T-helper 2 cell treated with Interferon-gamma antibody and Interleukin-4, amounts not matched to agents 5 μg/mL and 100 μg/mL, for 36 hours (primary cell): ENCODE measurements around the gene POLR1F.
"Not testable (repeated sequence)": the region's sequence is repeated elsewhere in the genome, so short reads cannot be mapped to it uniquely, and the experiment has no call there.

Experiments
- DNase-seq: peaks from one replicate; pipeline ENCODE4 v3.0.0; 2021; ENCODE audit warnings: low spot score
- H3K27ac Mint-ChIP-seq: one replicate; pipeline ENCODE4 v1.8.0; 2021; ENCODE audit warnings: mild to moderate bottlenecking, mixed read lengths
- H3K27me3 Mint-ChIP-seq: one replicate; pipeline ENCODE4 v1.8.0; 2021; ENCODE audit warnings: low read depth, mixed read lengths
- H3K36me3 Mint-ChIP-seq: one replicate; pipeline ENCODE4 v1.8.0; 2021; ENCODE audit warnings: low read depth, mixed read lengths
- H3K4me1 Mint-ChIP-seq: one replicate; pipeline ENCODE4 v1.8.0; 2021; ENCODE audit warnings: low read depth, mixed read lengths
- H3K4me3 Mint-ChIP-seq: one replicate; pipeline ENCODE4 v1.8.0; 2022; ENCODE audit warnings: mild to moderate bottlenecking, moderate library complexity, mixed read lengths
- H3K9me3 Mint-ChIP-seq: one replicate; pipeline ENCODE4 v1.8.0; 2021; ENCODE audit warnings: mixed read lengths

The POLR1F gene

GRCh38 chr7:19700936-19701335, 7.9 kb downstream of the POLR1F start:
- Mint-ChIP-seq H3K9me3 (no peaks in the 10 kb centered on the region), H3K27me3 (no peaks in the 10 kb centered on the region), H3K27ac (no peak overlapping the region), H3K36me3 (peaks cover 29% of the 10 kb centered on the region), H3K4me3 (no peak overlapping the region), H3K4me1 (peaks cover 2% of the 10 kb centered on the region)
- DNase-seq: no peak

GRCh38 chr7:19698331-19698730, 10.5 kb downstream of the POLR1F start:
- Mint-ChIP-seq H3K36me3 (peaks cover 31% of the 10 kb centered on the region), H3K9me3 (no peaks in the 10 kb centered on the region), H3K4me1 (no peaks in the 10 kb centered on the region), H3K27ac (peak overlapping the region; percentile 9), H3K27me3 (no peaks in the 10 kb centered on the region), H3K4me3 (no peak overlapping the region)
- no peak for DNase-seq

- no peaks in the 10 kb centered on the region for H3K9me3 Mint-ChIP-seq
- DNase-seq: no peak
- no peak overlapping the region for H3K27ac Mint-ChIP-seq
- H3K4me3 Mint-ChIP-seq: no peak overlapping the region
- H3K27me3 Mint-ChIP-seq: no peaks in the 10 kb centered on the region
- H3K36me3 Mint-ChIP-seq: peaks cover 26% of the 10 kb centered on the region
- no peaks in the 10 kb centered on the region for H3K4me1 Mint-ChIP-seq
Measured at GRCh38 chr7:19696926-19697325, 11.9 kb downstream of the POLR1F start.

GRCh38 chr7:19692111-19692828, 16.6 kb downstream of the POLR1F start:
- Mint-ChIP-seq H3K27ac (no peak overlapping the region), H3K36me3 (peaks cover 5% of the 10 kb centered on the region), H3K4me1 (no peaks in the 10 kb centered on the region), H3K9me3 (no peaks in the 10 kb centered on the region), H3K27me3 (no peaks in the 10 kb centered on the region), H3K4me3 (no peak overlapping the region)
- DNase-seq: no peak

- H3K36me3 Mint-ChIP-seq: no peaks in the 10 kb centered on the region
- no peaks in the 10 kb centered on the region for H3K9me3 Mint-ChIP-seq
- no peak overlapping the region for H3K4me3 Mint-ChIP-seq
Measured at GRCh38 chr7:19690736-19691135, 18.1 kb downstream of the POLR1F start.

GRCh38 chr7:19689130-19689529, 19.7 kb downstream of the POLR1F start:
- not testable (repeated sequence) for H3K36me3 Mint-ChIP-seq, DNase-seq, H3K4me3 Mint-ChIP-seq, H3K4me1 Mint-ChIP-seq, H3K27me3 Mint-ChIP-seq, H3K9me3 Mint-ChIP-seq, H3K27ac Mint-ChIP-seq

More at GRCh38 chr7:19690736-19691135, 18.1 kb downstream of the POLR1F start:
- H3K27me3 Mint-ChIP-seq: peaks cover 4% of the 10 kb centered on the region
- DNase-seq: no peak
- H3K27ac Mint-ChIP-seq: no peak overlapping the region
- H3K4me1 Mint-ChIP-seq: no peaks in the 10 kb centered on the region

- H3K4me1 Mint-ChIP-seq: peaks cover 20% of the 10 kb centered on the region
Measured at GRCh38 chr7:19681596-19681995, 27.2 kb downstream of the POLR1F start.

GRCh38 chr7:19677180-19677579, 31.7 kb downstream of the POLR1F start:
- Mint-ChIP-seq H3K4me3 (peak overlapping the region; percentile 74), H3K36me3 (peaks cover 15% of the 10 kb centered on the region), H3K27me3 (peaks cover 18% of the 10 kb centered on the region), H3K9me3 (peaks cover 16% of the 10 kb centered on the region), H3K27ac (peak overlapping the region; percentile 96), H3K4me1 (peaks cover 25% of the 10 kb centered on the region)
- no peak for DNase-seq

More at GRCh38 chr7:19681596-19681995, 27.2 kb downstream of the POLR1F start:
- Mint-ChIP-seq H3K9me3 (peaks cover 23% of the 10 kb centered on the region), H3K36me3 (peaks cover 13% of the 10 kb centered on the region), H3K27ac (no peak overlapping the region), H3K4me3 (no peak overlapping the region), H3K27me3 (peaks cover 4% of the 10 kb centered on the region)
- DNase-seq: no peak

- H3K4me1 Mint-ChIP-seq: peaks cover 25% of the 10 kb centered on the region
- peaks cover 16% of the 10 kb centered on the region for H3K9me3 Mint-ChIP-seq
- H3K27ac Mint-ChIP-seq: peak overlapping the region; percentile 6
- H3K36me3 Mint-ChIP-seq: peaks cover 15% of the 10 kb centered on the region
- peak overlapping the region; percentile 2 for H3K4me3 Mint-ChIP-seq
- no peak for DNase-seq
- peaks cover 26% of the 10 kb centered on the region for H3K27me3 Mint-ChIP-seq
Measured at GRCh38 chr7:19675816-19676215, 33.0 kb downstream of the POLR1F start.

GRCh38 chr7:19674266-19674960, 34.4 kb downstream of the POLR1F start:
- Mint-ChIP-seq H3K4me3 (no peak overlapping the region), H3K36me3 (peaks cover 10% of the 10 kb centered on the region), H3K27me3 (peaks cover 36% of the 10 kb centered on the region), H3K4me1 (peaks cover 19% of the 10 kb centered on the region), H3K9me3 (peaks cover 11% of the 10 kb centered on the region), H3K27ac (no peak overlapping the region)
- DNase-seq: no peak

GRCh38 chr7:19670806-19671205, 38.0 kb downstream of the POLR1F start:
- no peak overlapping the region for H3K4me3 Mint-ChIP-seq
- H3K27me3 Mint-ChIP-seq: peaks cover 54% of the 10 kb centered on the region
- H3K36me3 Mint-ChIP-seq: peaks cover under 1% of the 10 kb centered on the region
- DNase-seq: no peak
- H3K9me3 Mint-ChIP-seq: no peaks in the 10 kb centered on the region
- H3K27ac Mint-ChIP-seq: no peak overlapping the region
- H3K4me1 Mint-ChIP-seq: peaks cover 2% of the 10 kb centered on the region

GRCh38 chr7:19665399-19666008, 43.3 kb downstream of the POLR1F start:
- H3K36me3 Mint-ChIP-seq: no peaks in the 10 kb centered on the region
- no peak for DNase-seq

GRCh38 chr7:19663816-19664462, 44.9 kb downstream of the POLR1F start:
- peaks cover 14% of the 10 kb centered on the region for H3K4me1 Mint-ChIP-seq
- H3K4me3 Mint-ChIP-seq: peak overlapping the region; percentile 39
- no peaks in the 10 kb centered on the region for H3K9me3 Mint-ChIP-seq
- no peak for DNase-seq
- peaks cover 31% of the 10 kb centered on the region for H3K27me3 Mint-ChIP-seq
- no peaks in the 10 kb centered on the region for H3K36me3 Mint-ChIP-seq
- H3K27ac Mint-ChIP-seq: no peak overlapping the region

More at GRCh38 chr7:19665399-19666008, 43.3 kb downstream of the POLR1F start:
- no peak overlapping the region for H3K4me3 Mint-ChIP-seq
- H3K4me1 Mint-ChIP-seq: peaks cover 14% of the 10 kb centered on the region
- peaks cover 42% of the 10 kb centered on the region for H3K27me3 Mint-ChIP-seq
- no peaks in the 10 kb centered on the region for H3K9me3 Mint-ChIP-seq
- H3K27ac Mint-ChIP-seq: peak overlapping the region; percentile 0

- H3K4me3 Mint-ChIP-seq: no peak overlapping the region
- no peaks in the 10 kb centered on the region for H3K27me3 Mint-ChIP-seq
- no peak overlapping the region for H3K27ac Mint-ChIP-seq
- H3K36me3 Mint-ChIP-seq: no peaks in the 10 kb centered on the region
- H3K9me3 Mint-ChIP-seq: peaks cover 14% of the 10 kb centered on the region
- DNase-seq: no peak
- no peaks in the 10 kb centered on the region for H3K4me1 Mint-ChIP-seq
Measured at GRCh38 chr7:19648791-19649190, 60.0 kb downstream of the POLR1F start.
